ENCODE results near the gene ARHGEF28.

Gene ARHGEF28

GRCh38 chr5:73796164-73797131, 170.5 kb downstream of the ARHGEF28 start:
- H3K9me3 ChIP-seq, result no peaks in the 10 kb centered on the region
- H3K4me3 ChIP-seq (ENCODE audit: low read depth in 1 of 2, low read length in 1 of 2), result no peak overlapping the region
- no peak for TF ChIP-seq CTCF (IDR thresholded peaks at IDR 0.05)
- H3K4me1 ChIP-seq (ENCODE audit: control insufficient read depth in 1 of 2, insufficient read depth in 1 of 2, low read depth in 1 of 2, low read length in 1 of 2), result peaks cover 3 to 7% of the 10 kb centered on the region in 2 experiments
- H3K27me3 ChIP-seq, result no peaks in the 10 kb centered on the region
- no peak overlapping the region for H3K27ac ChIP-seq
- H3K36me3 ChIP-seq, result no peaks in the 10 kb centered on the region

- Histone ChIP-seq H3K36me3 (no peaks in the 10 kb centered on the region), H3K9me3 (no peaks in the 10 kb centered on the region), H3K27ac (no peak overlapping the region), H3K4me1 (ENCODE audit: control insufficient read depth in 1 of 2, insufficient read depth in 1 of 2, low read depth in 1 of 2, low read length in 1 of 2) (peaks cover 3 to 7% of the 10 kb centered on the region in 2 experiments), H3K27me3 (no peaks in the 10 kb centered on the region), H3K4me3 (ENCODE audit: low read depth in 1 of 2, low read length in 1 of 2) (no peak overlapping the region)
- TF ChIP-seq CTCF (IDR thresholded peaks at IDR 0.05), result no peak
Observed at GRCh38 chr5:73797132-73797510, 171.1 kb downstream of the ARHGEF28 start.

- no peak for TF ChIP-seq CTCF (IDR thresholded peaks at IDR 0.05)
- no peaks in the 10 kb centered on the region for H3K9me3 ChIP-seq
- H3K4me3 ChIP-seq (ENCODE audit: low read depth in 1 of 2, low read length in 1 of 2), result no peak overlapping the region
- no peaks in the 10 kb centered on the region for H3K36me3 ChIP-seq
- H3K27me3 ChIP-seq, result no peaks in the 10 kb centered on the region
- H3K27ac ChIP-seq, result no peak overlapping the region
- H3K4me1 ChIP-seq (ENCODE audit: control insufficient read depth in 1 of 2, insufficient read depth in 1 of 2, low read depth in 1 of 2, low read length in 1 of 2), result peaks cover 3 to 7% of the 10 kb centered on the region in 2 experiments
Observed at GRCh38 chr5:73799401-73799972, 173.5 kb downstream of the ARHGEF28 start.

GRCh38 chr5:73801686-73802085, 175.7 kb downstream of the ARHGEF28 start:
- H3K9me3 ChIP-seq, result no peaks in the 10 kb centered on the region
- no peak for TF ChIP-seq CTCF (IDR thresholded peaks at IDR 0.05)
- no peaks in the 10 kb centered on the region for H3K27me3 ChIP-seq
- no peak overlapping the region for H3K4me3 ChIP-seq (ENCODE audit: low read depth in 1 of 2, low read length in 1 of 2)
- no peak overlapping the region for H3K27ac ChIP-seq
- peaks cover 0 to 1% of the 10 kb centered on the region in 2 experiments for H3K4me1 ChIP-seq (ENCODE audit: control insufficient read depth in 1 of 2, insufficient read depth in 1 of 2, low read depth in 1 of 2, low read length in 1 of 2)
- H3K36me3 ChIP-seq, result no peaks in the 10 kb centered on the region

GRCh38 chr5:73805449-73805848, 179.5 kb downstream of the ARHGEF28 start:
- Histone ChIP-seq H3K27me3 (no peaks in the 10 kb centered on the region), H3K27ac (no peak overlapping the region), H3K36me3 (no peaks in the 10 kb centered on the region), H3K9me3 (no peaks in the 10 kb centered on the region), H3K4me3 (ENCODE audit: low read depth in 1 of 2, low read length in 1 of 2) (no peak overlapping the region), H3K4me1 (ENCODE audit: control insufficient read depth in 1 of 2, insufficient read depth in 1 of 2, low read depth in 1 of 2, low read length in 1 of 2) (no peaks in the 10 kb centered on the region)
- no peak for TF ChIP-seq CTCF (IDR thresholded peaks at IDR 0.05)
